MM.1S (cell line): ENCODE data around the gene NFATC2.
"Not testable (repeated sequence)": the region's sequence is repeated elsewhere in the genome, so short reads cannot be mapped to it uniquely, and the experiment has no call there.

Source experiments
- DNase-seq: peaks from one replicate; pipeline ENCODE4 v3.0.0-alpha.2; 2015
- H2AFZ ChIP-seq: fragments of 300-600 bp; sonication (generic); 2 replicates; pipeline ENCODE4 v1.6.0; 2016; ENCODE audit warnings: antibody characterized with exemption, low read length
- H3F3A ChIP-seq: fragments of 300-600 bp; sonication (generic); 2 replicates; pipeline ENCODE4 v1.6.1; 2016; ENCODE audit warnings: mild to moderate bottlenecking, antibody characterized with exemption, low read length, moderate library complexity, mixed read lengths; ENCODE audit not compliant: insufficient read depth
- H3K27ac ChIP-seq: fragments of 300-600 bp; sonication (generic); 2 replicates; pipeline ENCODE4 v1.5.1; 2016; ENCODE audit warnings: mild to moderate bottlenecking, low read length
- H3K27me3 ChIP-seq: fragments of 300-600 bp; sonication (generic); replicated peaks from 2 replicates; pipeline ENCODE4 v1.6.0; 2016; ENCODE audit warnings: low read length; ENCODE audit not compliant: insufficient read depth
- H3K36me3 ChIP-seq: fragments of 300-600 bp; sonication (generic); replicated peaks from 2 replicates; pipeline ENCODE4 v1.6.1; 2016; ENCODE audit warnings: mild to moderate bottlenecking, low read length, mixed read lengths; ENCODE audit not compliant: insufficient read depth
- H3K4me1 ChIP-seq: fragments of 300-600 bp; sonication (generic); 2 replicates; pipeline ENCODE4 v1.6.1; 2016; ENCODE audit warnings: low read length, mixed read lengths
- H3K4me2 ChIP-seq: fragments of 300-600 bp; sonication (generic); 2 replicates; pipeline ENCODE4 v1.6.0; 2016; ENCODE audit warnings: low read depth, low read length
- H3K4me3 ChIP-seq: fragments of 300-600 bp; sonication (generic); 2 replicates; pipeline ENCODE4 v1.5.1; 2016; ENCODE audit warnings: low read length, mixed read lengths
- H3K79me2 ChIP-seq: fragments of 300-600 bp; sonication (generic); 2 replicates; pipeline ENCODE4 v1.6.1; 2016; ENCODE audit warnings: mixed run types, low read length, mixed read lengths
- H3K9ac ChIP-seq: fragments of 300-600 bp; sonication (generic); 2 replicates; pipeline ENCODE4 v1.6.1; 2016; ENCODE audit warnings: low read length, mixed read lengths
- H3K9me2 ChIP-seq: fragments of 300-600 bp; sonication (generic); replicated peaks from 2 replicates; pipeline ENCODE4 v1.6.1; 2016; ENCODE audit warnings: mild to moderate bottlenecking, low read length, mixed read lengths; ENCODE audit not compliant: insufficient read depth
- H3K9me3 ChIP-seq: fragments of 300-600 bp; sonication (generic); replicated peaks from 2 replicates; pipeline ENCODE4 v1.6.1; 2016; ENCODE audit warnings: mild to moderate bottlenecking, low read length, mixed read lengths; ENCODE audit not compliant: insufficient read depth
- H4K20me1 ChIP-seq: fragments of 300-600 bp; sonication (generic); 2 replicates; pipeline ENCODE4 v1.6.1; 2016; ENCODE audit warnings: mild to moderate bottlenecking, low read length, moderate library complexity, mixed read lengths; ENCODE audit not compliant: insufficient read depth
- EZH2 ChIP-seq: fragments of 300-600 bp; sonication (generic); optimal IDR thresholded peaks from 2 replicates; pipeline ENCODE3; 2017; ENCODE audit warnings: low read depth, mild to moderate bottlenecking, antibody characterized with exemption, low read length, mixed read lengths
- EZH2phosphoT487 ChIP-seq: fragments of 300-600 bp; sonication (generic); IDR thresholded peaks from 2 replicates; pipeline ENCODE4 v1.6.1; 2018; ENCODE audit warnings: antibody characterized with exemption, low read length
- TF ChIP-seq, protein P1 (sequence below): fragments of 300-600 bp; sonication (generic); IDR thresholded peaks from 2 replicates; pipeline ENCODE4 v1.5.1; 2016; ENCODE audit warnings: antibody characterized with exemption, low read length, mixed read lengths

NFATC2 gene

DNA sequence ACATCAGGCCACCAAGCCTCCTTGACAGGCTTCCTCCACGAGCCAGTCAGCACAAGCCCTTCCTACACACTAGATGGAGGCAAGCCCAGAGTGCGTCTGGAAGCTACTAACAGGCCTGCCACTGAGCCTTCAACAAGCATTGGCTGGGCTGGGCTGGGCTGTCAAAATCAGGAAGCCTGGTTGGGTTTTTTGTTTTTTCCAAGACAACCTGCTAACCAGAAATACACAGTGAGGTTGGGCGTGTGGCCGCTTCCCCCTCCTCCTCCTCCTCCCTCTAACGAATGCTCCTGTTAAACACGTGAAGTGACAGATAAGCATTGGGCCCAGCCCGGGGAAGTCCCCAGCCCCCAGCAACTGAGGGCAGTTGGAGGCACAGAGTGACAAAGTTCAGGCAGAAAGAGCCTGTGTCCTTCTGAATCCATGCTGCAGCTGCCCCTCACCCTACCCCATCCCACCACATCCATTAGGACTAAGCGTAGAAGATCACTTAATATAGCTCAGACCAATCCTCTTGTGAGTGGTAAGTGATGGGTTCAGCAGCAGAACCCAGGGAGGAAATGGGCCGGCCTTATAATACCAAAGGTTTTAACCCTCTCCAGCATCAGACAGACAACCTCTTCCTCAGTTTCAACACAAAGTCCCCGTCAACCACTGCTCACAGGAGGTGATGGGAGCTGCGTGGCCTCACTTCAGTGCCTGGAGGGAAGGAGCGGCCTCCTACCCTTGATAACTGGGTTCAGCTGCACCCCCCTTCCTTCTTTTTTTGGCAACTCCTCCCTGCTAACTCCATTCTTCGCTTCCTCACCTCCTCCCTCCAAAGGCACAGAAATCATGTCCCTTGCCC, 1.1 kb downstream of the NFATC2 start:
- H3K36me3 ChIP-seq, result no peaks in the 10 kb centered on the region
- peak overlapping the region; percentile 80 for H3K27ac ChIP-seq
- peaks cover 54% of the 10 kb centered on the region for H3K79me2 ChIP-seq
- DNase-seq, result peak; percentile 85
- H3K9ac ChIP-seq, result peak overlapping the region; percentile 95
- H4K20me1 ChIP-seq, result peaks cover 1% of the 10 kb centered on the region; the same call in 1 of the 2 replicates
- no peaks in the 10 kb centered on the region for H3K9me2 ChIP-seq
- no peaks in the 10 kb centered on the region for H3K9me3 ChIP-seq
- H3K4me3 ChIP-seq, result peak overlapping the region; percentile 86
- TF ChIP-seq, protein P1, sequence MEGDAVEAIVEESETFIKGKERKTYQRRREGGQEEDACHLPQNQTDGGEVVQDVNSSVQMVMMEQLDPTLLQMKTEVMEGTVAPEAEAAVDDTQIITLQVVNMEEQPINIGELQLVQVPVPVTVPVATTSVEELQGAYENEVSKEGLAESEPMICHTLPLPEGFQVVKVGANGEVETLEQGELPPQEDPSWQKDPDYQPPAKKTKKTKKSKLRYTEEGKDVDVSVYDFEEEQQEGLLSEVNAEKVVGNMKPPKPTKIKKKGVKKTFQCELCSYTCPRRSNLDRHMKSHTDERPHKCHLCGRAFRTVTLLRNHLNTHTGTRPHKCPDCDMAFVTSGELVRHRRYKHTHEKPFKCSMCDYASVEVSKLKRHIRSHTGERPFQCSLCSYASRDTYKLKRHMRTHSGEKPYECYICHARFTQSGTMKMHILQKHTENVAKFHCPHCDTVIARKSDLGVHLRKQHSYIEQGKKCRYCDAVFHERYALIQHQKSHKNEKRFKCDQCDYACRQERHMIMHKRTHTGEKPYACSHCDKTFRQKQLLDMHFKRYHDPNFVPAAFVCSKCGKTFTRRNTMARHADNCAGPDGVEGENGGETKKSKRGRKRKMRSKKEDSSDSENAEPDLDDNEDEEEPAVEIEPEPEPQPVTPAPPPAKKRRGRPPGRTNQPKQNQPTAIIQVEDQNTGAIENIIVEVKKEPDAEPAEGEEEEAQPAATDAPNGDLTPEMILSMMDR, result no peak
- no peak for TF ChIP-seq EZH2
- TF ChIP-seq EZH2phosphoT487, result no peak
- peaks cover 19% of the 10 kb centered on the region for H3F3A ChIP-seq
- H3K4me2 ChIP-seq, result peak overlapping the region; percentile 97
- H3K4me1 ChIP-seq, result peaks cover 15% of the 10 kb centered on the region; the same call in 1 of the 2 replicates
- no peaks in the 10 kb centered on the region for H3K27me3 ChIP-seq
- H2AFZ ChIP-seq, result peak overlapping the region; percentile 80; the same call in 1 of the 2 replicates

DNA sequence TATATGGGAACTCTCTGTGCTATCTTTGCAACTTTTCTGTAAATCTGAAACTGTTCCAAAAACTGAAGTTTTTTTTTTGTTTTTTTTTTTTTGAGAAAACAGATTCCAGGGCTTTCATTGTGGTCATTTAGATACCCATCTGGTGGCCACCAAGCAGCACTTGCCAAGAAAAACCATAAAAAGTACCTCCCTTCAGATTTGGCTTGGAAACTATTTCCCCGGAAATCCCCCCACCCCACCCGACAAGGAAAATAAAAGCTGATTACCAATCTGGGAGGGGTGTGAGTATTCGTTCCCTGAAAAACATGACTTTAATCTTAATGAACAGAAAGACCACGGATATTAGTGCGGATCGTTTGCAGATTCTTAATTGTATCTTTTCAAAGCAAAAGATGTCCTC, 1.9 kb downstream of the NFATC2 start:
- Histone ChIP-seq H3K4me1 (peaks cover 15% of the 10 kb centered on the region; the same call in 1 of the 2 replicates), H3F3A (peaks cover 19% of the 10 kb centered on the region), H3K27me3 (no peaks in the 10 kb centered on the region), H3K9me3 (no peaks in the 10 kb centered on the region), H3K4me2 (peak overlapping the region; percentile 97), H3K9me2 (no peaks in the 10 kb centered on the region), H3K36me3 (no peaks in the 10 kb centered on the region), H3K9ac (peak overlapping the region; percentile 95), H2AFZ (no peak overlapping the region), H3K27ac (peak overlapping the region; percentile 80), H3K4me3 (peak overlapping the region; percentile 86), H3K79me2 (peaks cover 62% of the 10 kb centered on the region), H4K20me1 (peaks cover 6% of the 10 kb centered on the region; the same call in 1 of the 2 replicates)
- DNase-seq, result no peak
- TF ChIP-seq, protein P1, result no peak
- TF ChIP-seq EZH2, result no peak

DNA sequence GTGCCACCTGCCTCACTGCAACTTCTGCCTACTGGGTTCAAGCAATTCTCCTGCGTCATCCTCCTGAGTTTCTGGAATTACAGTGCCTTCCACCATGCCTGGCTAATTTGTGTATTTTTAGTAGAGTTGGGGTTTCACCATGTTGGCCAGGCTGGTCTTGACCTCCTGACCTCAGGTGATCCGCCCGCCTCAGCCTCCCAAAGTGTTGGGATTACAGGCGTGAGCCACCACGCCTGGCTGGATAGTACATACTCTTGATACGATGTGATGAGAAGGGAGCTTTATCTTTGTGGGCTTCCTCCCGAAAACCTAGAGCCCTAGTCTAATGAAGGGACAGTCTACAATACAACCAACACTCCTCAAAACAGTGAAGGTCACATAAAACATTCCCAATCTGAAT, 2.4 kb downstream of the NFATC2 start:
- H3K9ac ChIP-seq, H2AFZ ChIP-seq, H3K27ac ChIP-seq, DNase-seq, H3K27me3 ChIP-seq, H3K4me3 ChIP-seq, H3K9me2 ChIP-seq, H3K36me3 ChIP-seq, H4K20me1 ChIP-seq, H3K9me3 ChIP-seq: not testable (repeated sequence)
- H3F3A ChIP-seq, result peaks cover 19% of the 10 kb centered on the region
- H3K4me1 ChIP-seq, result peaks cover 15% of the 10 kb centered on the region; the same call in 1 of the 2 replicates
- peak overlapping the region; percentile 97 for H3K4me2 ChIP-seq
- peaks cover 67% of the 10 kb centered on the region for H3K79me2 ChIP-seq
